ENCODE data around the gene CHMP4B.

Gene CHMP4B

DNA sequence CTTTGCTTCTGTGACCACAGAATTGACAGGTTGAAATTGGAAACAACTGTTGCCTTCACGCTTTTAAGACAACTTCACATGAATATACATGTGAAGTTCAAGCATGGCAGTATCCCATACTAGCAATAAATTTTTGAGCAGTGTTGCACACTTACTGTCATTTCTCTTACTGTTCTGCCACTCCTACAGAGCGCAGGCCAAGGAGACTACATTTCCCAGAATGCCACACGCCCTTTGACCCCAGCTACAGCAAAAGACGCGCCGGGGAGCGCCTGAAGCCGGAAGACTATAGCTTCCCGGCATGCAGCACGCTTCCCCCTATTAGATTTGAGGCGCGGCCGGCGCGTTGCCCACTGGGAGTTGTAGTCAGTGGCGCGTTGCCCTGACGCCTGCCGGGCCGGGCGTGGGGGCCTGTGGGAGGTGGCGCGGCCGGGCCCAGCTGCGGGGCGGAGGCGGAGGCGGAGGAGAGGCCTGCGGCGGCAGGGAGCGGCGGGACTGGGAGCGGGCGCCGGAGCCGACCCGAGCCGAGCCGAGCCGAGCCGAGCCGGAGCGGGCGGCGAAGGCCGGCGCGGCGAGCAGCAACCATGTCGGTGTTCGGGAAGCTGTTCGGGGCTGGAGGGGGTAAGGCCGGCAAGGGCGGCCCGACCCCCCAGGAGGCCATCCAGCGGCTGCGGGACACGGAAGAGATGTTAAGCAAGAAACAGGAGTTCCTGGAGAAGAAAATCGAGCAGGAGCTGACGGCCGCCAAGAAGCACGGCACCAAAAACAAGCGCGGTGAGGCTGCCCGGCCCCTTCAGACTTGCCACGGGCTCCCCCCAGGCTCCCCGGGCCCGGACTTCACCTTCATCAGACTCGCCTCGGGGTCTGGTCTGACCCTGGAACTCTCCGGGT lies at the start of gene CHMP4B:
Gene CHMP4B (plus strand): TSS at position 464 of the 891 bp plus-strand sequence. CDS start 121 bp downstream, at position 585.
- peak; percentile 92 to 98 (median 95) for DNase-seq

DNA sequence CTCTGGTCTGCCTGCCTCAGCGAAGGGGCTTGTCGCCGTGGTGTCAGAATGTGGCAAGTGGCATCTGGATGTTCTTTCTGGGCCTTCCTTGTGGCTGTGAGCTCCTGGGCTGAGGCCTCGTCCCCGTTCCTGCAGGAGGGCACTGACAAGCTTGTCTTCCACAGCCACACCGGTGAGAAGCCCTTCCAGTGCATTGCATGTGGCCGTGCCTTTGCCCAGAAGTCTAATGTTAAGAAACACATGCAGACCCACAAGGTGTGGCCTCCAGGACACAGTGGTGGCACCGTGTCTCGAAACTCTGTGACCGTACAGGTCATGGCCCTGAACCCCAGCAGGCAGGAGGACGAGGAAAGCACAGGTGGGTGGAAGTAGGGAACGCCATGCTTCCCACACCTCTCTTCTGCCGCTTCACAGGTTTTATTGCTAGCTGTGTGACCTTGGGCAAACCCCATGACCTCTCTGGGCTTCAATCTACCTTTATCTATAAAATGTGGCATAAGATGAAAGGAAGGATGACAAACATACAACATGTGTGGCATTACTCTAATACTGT lies 49.4 kb upstream of the CHMP4B start:
- no peak for DNase-seq

DNA sequence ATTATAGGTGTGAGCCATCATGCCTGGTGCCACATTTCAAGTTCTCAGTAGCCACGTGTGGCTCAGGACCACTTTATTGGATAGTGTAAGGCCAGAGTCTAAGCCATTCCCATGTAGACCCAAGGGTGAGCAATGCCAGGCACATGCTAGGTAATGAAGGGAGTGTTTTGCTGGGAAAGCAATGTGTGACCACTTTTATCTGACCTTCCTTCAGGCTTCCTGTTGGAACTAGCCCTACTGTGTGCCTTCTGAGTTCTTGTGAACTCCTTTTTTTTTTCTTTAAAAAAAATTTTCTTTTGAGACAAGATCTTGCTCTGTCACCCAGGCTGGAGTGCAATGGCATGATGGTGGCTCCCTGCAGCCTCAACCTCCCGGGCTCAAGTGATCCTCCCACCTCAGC lies 46.0 kb upstream of the CHMP4B start:
- DNase-seq, result no peak

DNA sequence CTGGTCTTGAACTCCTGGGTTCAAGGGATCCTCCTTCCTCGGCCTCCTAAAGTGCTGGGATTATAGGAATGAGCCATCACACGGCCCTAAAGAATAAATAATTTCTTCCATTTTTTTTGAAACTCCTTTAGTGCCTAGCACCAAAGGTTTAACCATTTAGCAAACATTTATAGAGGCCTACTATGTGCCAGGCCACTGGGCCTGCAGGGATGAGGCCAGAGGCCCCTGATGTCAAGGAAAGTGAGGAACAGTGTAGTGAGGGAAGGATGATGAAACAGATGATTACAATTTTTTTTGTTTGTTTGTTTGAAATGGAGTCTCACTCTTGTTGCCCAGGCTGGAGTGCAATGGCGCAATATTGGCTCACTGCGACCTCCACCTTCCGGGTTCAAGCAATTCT lies 45.6 kb upstream of the CHMP4B start:
- DNase-seq, result no peak

DNA sequence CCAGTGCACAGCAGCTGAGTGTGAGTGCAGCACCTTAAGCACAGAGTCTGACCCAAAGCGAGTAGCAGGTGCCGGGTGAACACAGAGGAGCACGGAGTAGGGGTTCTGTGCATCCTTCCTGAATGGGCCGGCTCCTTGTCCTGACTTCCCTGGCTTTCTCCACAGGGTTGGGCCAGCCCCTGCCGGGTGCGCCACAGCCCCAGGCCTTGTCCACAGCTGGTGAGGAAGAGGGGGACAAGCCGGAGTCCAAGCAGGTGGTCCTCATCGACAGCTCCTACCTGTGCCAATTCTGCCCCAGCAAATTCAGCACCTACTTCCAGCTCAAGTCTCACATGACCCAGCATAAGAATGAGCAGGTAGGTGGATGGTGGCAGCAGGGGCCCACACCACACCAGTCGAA lies 44.5 kb upstream of the CHMP4B start:
- DNase-seq, result no peak

- no peak for DNase-seq
Observed at GRCh38 chr20:33767777-33768138, 43.4 kb upstream of the CHMP4B start.

DNA sequence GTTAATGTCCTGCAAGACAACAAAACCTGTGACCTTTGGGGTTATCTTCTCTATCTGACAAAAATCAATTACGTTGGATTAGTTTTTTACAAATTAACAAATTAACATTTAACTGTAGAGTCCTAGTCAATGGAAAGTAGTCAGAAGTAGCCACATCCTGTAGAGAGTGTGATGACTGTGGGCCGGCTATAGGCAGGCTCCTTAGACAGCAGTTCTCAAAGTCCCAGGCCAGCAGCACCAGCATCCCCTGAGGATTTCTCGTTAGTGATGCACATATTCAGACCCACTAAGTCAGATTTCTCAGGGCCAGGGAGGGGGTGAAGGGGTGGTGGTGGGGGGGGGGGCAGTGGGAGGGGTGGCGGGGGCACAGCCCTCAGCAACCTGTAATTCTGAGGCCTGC lies 42.1 kb upstream of the CHMP4B start:
- no peak for DNase-seq

DNA sequence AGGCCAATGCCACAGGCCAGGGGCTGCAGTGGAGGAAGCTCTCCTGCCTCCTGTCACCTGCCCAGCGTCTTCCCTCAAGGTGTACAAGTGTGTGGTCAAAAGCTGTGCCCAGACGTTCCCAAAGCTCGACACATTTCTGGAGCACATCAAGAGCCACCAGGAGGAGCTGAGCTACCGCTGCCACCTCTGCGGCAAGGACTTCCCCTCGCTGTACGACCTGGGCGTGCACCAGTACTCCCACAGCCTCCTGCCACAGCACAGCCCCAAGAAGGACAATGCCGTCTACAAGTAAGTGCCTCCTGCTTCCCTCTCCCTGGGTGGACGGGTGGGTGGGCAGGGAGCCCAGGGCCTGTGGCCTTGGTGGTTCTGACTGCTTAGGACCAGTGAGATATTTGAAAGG lies 41.1 kb upstream of the CHMP4B start:
- DNase-seq, result no peak

- no peak for DNase-seq
Observed at GRCh38 chr20:33771938-33772337, 39.2 kb upstream of the CHMP4B start.

DNA sequence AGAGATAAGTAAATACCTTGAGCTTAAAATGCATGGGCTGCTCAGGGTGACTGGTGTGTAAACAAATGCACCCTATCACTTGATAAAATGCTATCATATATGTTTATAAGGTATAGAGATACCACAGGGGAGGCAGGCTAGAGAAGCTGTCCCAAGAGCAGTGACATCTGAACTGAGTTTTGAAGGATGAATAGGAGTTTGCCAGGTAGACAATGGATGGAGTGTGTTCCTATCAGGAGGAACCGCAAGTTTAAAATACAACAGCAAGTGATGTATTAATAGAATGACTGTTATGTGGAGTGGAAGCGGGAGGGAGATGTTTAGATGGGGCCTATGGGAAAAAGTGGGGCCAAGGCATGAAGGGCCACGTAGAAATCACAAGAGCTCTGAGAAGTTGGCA lies 38.7 kb upstream of the CHMP4B start:
- no peak for DNase-seq

DNA sequence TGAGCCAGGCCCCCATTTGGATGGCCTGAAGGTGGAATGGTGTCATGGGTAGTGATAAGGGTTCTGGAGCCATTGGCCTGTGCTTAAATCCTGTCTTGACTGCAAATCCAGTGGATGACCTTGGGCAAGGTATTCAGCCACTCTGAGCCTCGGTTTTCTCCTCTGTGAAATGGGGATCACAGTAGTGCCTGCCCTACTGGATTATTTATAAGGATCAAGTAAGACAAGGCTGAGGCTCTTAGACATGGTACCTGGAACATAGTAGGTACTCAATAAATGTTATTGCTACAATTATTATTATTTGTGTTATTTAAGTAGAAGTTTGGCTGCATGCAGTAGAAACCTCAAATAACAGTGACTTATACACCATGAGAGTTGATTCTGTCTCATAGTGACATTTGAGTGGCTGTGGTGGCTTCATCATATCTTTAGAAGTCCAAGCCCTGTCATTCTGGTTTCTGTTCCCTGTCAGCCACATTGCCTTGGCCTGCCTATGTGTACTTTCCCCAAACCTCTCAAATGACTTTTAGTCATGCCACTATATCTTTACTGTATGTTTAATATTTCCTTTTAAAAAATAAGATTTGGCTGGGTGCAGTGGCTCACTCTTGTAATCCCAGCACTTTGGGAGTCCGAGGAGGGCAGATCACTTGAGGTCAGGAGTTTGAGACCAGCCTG lies 37.6 kb upstream of the CHMP4B start:
- DNase-seq, result no peak

- DNase-seq, result no peak
Observed at GRCh38 chr20:33777816-33778215, 33.3 kb upstream of the CHMP4B start.

GRCh38 chr20:33781133-33781532 lies 30.0 kb upstream of the CHMP4B start:
- DNase-seq, result no peak

DNA sequence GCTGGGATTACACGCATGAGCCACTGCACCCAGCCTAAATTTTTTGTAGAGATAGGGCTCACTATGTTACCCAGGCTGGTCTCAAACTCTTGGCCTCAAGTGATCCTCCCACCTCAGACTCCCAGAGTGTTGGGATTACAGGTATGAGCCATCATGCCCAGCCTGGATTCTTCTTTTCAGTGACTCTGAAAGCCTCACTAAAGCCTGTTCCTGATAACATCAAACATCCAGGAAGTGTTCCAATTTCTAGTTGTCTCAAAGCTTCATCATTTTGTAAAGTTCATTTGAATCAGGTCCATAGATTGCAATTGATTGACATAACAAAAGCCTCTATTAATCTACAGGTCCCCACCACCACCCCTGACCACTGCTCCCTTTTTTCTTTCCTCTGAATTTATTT lies 29.2 kb upstream of the CHMP4B start:
- no peak for DNase-seq

GRCh38 chr20:33783256-33783655 lies 27.9 kb upstream of the CHMP4B start:
- DNase-seq, result no peak

DNA sequence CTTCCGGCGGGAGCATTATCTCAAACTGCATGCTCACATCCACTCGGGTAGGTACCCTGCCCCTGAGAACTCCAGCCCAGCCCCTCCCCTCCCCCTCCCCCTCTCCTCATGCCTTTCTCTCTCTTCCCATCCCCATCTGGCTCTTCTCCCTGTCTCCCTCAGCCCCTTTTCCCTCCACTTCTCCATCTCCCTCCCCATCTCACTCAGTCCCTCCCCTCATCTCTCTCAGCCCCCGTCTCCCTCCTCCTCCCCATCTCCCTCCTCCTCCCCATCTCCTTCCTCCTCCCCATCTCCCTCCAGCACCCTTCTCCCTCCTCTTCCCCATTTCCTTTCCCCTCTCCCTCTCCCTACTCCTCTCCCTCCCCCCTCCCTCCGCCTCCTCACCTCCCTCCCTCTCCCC lies 27.3 kb upstream of the CHMP4B start:
- no peak for DNase-seq

- no peak for DNase-seq
Observed at GRCh38 chr20:33784225-33784624, 26.9 kb upstream of the CHMP4B start.

DNA sequence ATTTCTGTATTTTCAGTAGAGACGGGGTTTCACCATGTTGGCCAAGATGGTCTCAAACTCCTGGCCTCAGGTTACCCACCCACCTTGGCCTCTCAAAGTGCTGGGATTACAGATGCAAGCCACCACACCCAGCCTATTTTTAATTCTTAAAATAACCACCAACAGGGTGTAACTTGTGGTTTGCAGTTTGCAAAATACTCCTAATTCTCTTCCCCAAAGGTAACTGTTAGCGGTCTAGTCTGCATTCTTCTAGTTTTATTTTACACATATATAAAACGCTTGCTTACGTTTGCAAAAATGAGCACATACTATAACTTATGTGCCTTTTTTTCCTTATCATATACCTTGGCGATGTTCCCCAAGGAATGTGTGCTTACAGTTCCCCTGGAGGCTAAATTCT lies 25.6 kb upstream of the CHMP4B start:
- no peak for DNase-seq

DNA sequence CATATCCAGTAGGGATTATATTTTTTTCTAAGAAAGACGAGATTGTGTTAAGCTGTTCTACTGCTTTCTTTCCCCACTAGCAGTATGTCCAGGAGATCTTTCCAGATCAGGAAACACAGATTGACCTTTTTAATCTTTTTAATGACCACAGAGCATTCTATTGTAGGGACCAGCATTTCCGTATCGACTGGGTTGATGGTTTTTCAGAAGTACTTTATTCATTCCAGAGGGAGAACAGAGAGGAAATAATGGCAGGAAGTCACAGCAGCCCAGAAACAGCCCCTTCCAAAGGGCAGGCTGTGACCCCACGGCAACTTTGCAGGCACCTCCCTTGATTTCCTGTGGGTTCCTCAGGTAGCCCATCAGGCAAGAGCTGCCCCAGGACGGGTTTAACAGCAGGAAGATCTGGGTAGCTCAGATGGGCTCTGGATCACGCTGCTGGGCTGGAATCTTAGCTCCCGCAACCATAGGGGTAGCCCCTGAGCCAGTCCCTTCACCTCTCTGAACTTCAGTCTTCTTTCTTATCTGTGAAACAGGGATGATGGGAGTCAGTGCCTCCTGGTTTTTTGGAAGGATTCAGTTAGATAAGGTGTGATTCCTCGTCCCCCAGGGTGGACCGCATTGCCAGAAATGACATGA lies 23.8 kb upstream of the CHMP4B start:
- DNase-seq, result no peak

DNA sequence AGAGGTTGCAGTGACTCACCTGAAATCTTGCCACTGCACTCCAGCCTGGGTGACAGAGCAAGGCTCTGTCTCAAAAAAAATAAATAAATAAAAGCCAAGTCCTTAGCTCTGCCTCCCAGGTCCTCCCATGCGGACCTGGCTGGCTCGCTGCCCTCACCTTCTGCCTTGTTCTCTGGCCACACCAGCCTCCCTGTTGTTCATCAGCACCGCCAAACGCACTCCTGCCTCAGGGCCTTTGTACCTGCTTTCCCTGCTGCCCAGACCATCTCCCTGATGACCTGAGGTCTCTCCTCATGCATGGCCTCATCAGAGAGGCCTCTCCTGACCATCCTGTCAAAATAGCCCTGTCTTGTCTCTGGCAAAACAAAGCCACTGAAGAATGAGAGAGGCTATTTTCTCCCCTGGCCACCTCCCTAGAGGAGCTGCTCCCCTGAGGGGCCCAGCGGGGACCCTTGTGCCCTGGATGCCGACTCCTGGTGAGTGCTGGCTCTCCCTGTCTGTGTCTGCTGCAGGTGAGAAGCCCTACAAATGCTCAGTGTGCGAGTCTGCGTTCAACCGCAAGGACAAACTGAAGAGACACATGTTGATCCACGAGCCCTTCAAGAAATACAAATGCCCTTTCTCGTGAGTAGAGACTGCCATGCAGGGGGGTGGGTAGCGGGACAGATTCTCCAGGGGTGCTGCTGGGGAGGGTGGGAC lies 22.6 kb upstream of the CHMP4B start:
- no peak for DNase-seq

- no peak for DNase-seq
Observed at GRCh38 chr20:33789109-33789857, 21.9 kb upstream of the CHMP4B start.

DNA sequence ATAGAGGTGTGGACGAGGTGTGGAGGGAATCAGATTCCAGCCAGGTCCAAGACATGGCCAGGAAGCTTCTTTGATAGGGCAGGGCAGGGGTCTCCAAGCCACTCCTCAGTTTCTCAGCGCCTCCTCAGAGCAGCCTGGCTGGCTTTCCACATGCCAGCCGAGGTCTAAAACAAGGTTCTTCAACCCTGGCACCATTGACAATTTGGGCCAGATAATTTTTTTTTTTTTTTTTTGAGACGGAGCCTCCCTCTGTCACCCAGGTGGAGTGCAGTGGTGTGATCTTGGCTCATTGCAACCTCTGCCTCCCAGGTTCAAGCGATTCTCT lies 21.3 kb upstream of the CHMP4B start:
- no peak for DNase-seq
